Breast epithelium (tissue), 4 donors: ENCODE measurements around the gene AP1AR. TPM values are rescaled to one million over a fixed set of nuclear protein-coding genes. Genes with fewer than 3 reads are reported as not detected.

Experiments used
- DNase-seq, 2 donors: peaks; one replicate each; pipeline ENCODE4 v3.0.0-alpha.2; 2019; ENCODE audit warnings: low spot score in 2 of 2
- H3K27ac ChIP-seq, 2 donors: fragments of 200-600 bp; sonication (generic) in 1 of 2; one replicate each; pipeline ENCODE4 v1.5.1; 2016 to 2019; ENCODE audit warnings: mild to moderate bottlenecking in 1 of 2
- H3K27me3 ChIP-seq, 2 donors: fragments of 200-600 bp; sonication (generic) in 1 of 2; one replicate each; pipeline versions ENCODE4 v1.5.1 to v1.6.0; 2017 to 2019; ENCODE audit warnings: control low read depth in 1 of 2, mild to moderate bottlenecking in 1 of 2
- H3K36me3 ChIP-seq: fragments of 200-600 bp; one replicate; pipeline ENCODE4 v1.5.1; 2019
- H3K4me1 ChIP-seq, 2 donors: fragments of 200-600 bp; sonication (generic); one replicate each; pipeline ENCODE4 v1.5.1; 2016 to 2019; ENCODE audit warnings: control low read depth in 1 of 2
- H3K4me3 ChIP-seq, 3 donors: fragments of 200-600 bp; sonication (generic); 1 replicate in 2 of 3; 2 replicates in 1 of 3; pipeline ENCODE4 v1.5.1; 2016 to 2019; ENCODE audit warnings: mild to moderate bottlenecking in 3 of 3, moderate library complexity in 2 of 3
- H3K9me3 ChIP-seq, 2 donors: fragments of 200-600 bp; sonication (generic) in 1 of 2; one replicate each; pipeline ENCODE4 v1.5.1; 2016 to 2019; ENCODE audit warnings: control low read depth in 1 of 2
- CTCF ChIP-seq, 3 donors: fragments of 450-650 bp; IDR thresholded peaks; one replicate each; pipeline ENCODE4 v1.5.1; 2016 to 2017; ENCODE audit warnings: antibody characterized with exemption in 3 of 3, mild to moderate bottlenecking in 3 of 3, moderate library complexity in 3 of 3
- POLR2A ChIP-seq: fragments of 450-650 bp; IDR thresholded peaks from one replicate; pipeline ENCODE4 v1.6.1; 2016; ENCODE audit warnings: antibody characterized with exemption, mild to moderate bottlenecking, moderate library complexity
- POLR2AphosphoS5 ChIP-seq, 3 donors: sonication (generic); formaldehyde crosslinking; IDR thresholded peaks; one replicate each; pipeline ENCODE4 v1.6.1; 2017; ENCODE audit warnings: antibody characterized with exemption in 3 of 3
- intact Hi-C: fragments of 100-400 bp; cut with DNase I; formaldehyde crosslinking; loops from one replicate; pipeline ENCODE4 v1.15.1; 2023; ENCODE audit warnings: low total_unique reads
- total RNA-seq, 3 donors: library from RNA; depleted of rRNA; stranded (reverse); fragments of >200 nt; gene quantifications; one replicate each; pipeline ENCODE4 v1.1.0, GENCODE V29; 2016

AP1AR gene
- total RNA-seq, 3 donors from 2014 or later: 20.2 to 36.1 (median 23.6) TPM

- DNase-seq: no peak
- H3K4me3 ChIP-seq: no peak overlapping the region
- H3K9me3 ChIP-seq: no peaks in the 10 kb centered on the region
- TF ChIP-seq POLR2A: no peak
- TF ChIP-seq POLR2AphosphoS5 (IDR thresholded peaks at IDR 0.05): no peak
- H3K27me3 ChIP-seq: no peaks in the 10 kb centered on the region
- intact Hi-C loops: no loop called here
- no peaks in the 10 kb centered on the region for H3K4me1 ChIP-seq
- H3K36me3 ChIP-seq: peaks cover 3% of the 10 kb centered on the region
- peak overlapping the region in 1 of 2 donors; percentile 59 for H3K27ac ChIP-seq
Observed at GRCh38 chr4:112185740-112186670, 45.6 kb upstream of the AP1AR start.

DNA sequence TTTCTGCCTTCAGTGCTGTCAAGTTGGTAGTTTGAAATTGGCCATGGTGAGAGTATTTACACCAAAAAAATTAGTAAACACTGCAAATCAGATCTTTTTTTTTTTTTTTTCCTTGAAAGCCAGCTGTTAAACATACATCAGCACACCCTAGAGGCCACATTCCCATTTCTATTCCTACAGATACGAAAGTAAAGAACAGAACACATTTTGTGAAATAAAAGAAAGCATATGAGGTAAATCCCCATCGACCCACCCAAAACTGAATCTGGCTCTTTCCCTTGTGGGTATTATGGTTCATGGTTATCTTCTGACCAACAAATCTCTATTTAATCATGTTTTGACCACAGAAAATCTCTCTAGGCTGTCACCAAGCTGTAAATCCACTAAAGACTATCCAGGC lies 41.8 kb upstream of the AP1AR start:
- no peaks in the 10 kb centered on the region for H3K27me3 ChIP-seq
- intact Hi-C loops: no loop called here
- H3K4me3 ChIP-seq: no peak overlapping the region
- no peak overlapping the region for H3K27ac ChIP-seq
- peaks cover 3% of the 10 kb centered on the region for H3K36me3 ChIP-seq
- H3K9me3 ChIP-seq: no peaks in the 10 kb centered on the region
- no peak for DNase-seq
- TF ChIP-seq POLR2AphosphoS5 (IDR thresholded peaks at IDR 0.05) (no peak), CTCF (IDR thresholded peaks at IDR 0.05) (no peak), POLR2A (no peak)
- H3K4me1 ChIP-seq: no peaks in the 10 kb centered on the region

- DNase-seq: no peak
- TF ChIP-seq POLR2A: no peak
- TF ChIP-seq CTCF (IDR thresholded peaks at IDR 0.05): no peak
- no peak for TF ChIP-seq POLR2AphosphoS5 (IDR thresholded peaks at IDR 0.05)
- Histone ChIP-seq H3K9me3 (no peaks in the 10 kb centered on the region), H3K4me3 (no peak overlapping the region), H3K4me1 (no peaks in the 10 kb centered on the region), H3K36me3 (peaks cover 3% of the 10 kb centered on the region), H3K27ac (no peak overlapping the region), H3K27me3 (no peaks in the 10 kb centered on the region)
- intact Hi-C loops: no loop called here
Observed at GRCh38 chr4:112190684-112191083, 40.9 kb upstream of the AP1AR start.

DNA sequence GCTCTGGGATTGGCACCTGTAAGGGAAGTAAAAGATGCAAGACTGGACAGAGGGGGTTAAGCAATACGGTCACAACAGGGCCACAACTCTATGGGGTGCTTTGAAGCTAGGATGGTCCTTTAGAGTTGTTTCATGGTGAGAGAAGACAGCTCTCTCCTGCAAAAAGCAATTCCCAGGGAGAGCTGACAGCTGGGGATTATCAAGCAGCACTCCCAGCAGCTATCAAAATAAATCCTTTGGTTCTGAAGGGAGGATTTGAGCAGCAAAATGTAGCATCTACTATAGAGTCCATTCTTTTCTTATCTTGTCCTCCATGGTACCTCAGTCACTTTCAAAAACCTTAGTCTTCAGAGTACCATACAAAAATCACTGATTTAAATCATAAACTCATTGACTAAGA lies 35.1 kb upstream of the AP1AR start:
- H3K27ac ChIP-seq: no peak overlapping the region
- H3K4me1 ChIP-seq: no peaks in the 10 kb centered on the region
- H3K9me3 ChIP-seq: no peaks in the 10 kb centered on the region
- H3K27me3 ChIP-seq: no peaks in the 10 kb centered on the region
- intact Hi-C loops: no loop called here
- H3K36me3 ChIP-seq: no peaks in the 10 kb centered on the region
- no peak for TF ChIP-seq CTCF (IDR thresholded peaks at IDR 0.05)
- TF ChIP-seq POLR2A: no peak
- no peak for TF ChIP-seq POLR2AphosphoS5 (IDR thresholded peaks at IDR 0.05)
- no peak overlapping the region for H3K4me3 ChIP-seq
- no peak for DNase-seq

- TF ChIP-seq POLR2AphosphoS5 (IDR thresholded peaks at IDR 0.05) (no peak), POLR2A (no peak), CTCF (IDR thresholded peaks at IDR 0.05) (no peak)
- Histone ChIP-seq H3K9me3 (no peaks in the 10 kb centered on the region), H3K27ac (no peak overlapping the region), H3K27me3 (no peaks in the 10 kb centered on the region), H3K4me1 (no peaks in the 10 kb centered on the region), H3K4me3 (no peak overlapping the region), H3K36me3 (no peaks in the 10 kb centered on the region)
- DNase-seq: no peak
- intact Hi-C loops: no loop called here
Observed at GRCh38 chr4:112199041-112199440, 32.5 kb upstream of the AP1AR start.
